ENCODE results near the gene NFASC.

The NFASC gene

GRCh38 chr1:205072286-205072685 lies 201.6 kb downstream of the NFASC start:
- in situ Hi-C loops (cut with HindIII; ENCODE audit: low sequenced_read_pairs) = loop anchor here (10.0 kb wide), 1 partner anchor 57 kb away; no protein-coding TSS in a partner anchor
